NCI-H1048 (cell line): ENCODE results near the gene RFT1.

ENCODE experiments used
- DNase-seq: peaks from one replicate; lab custom pipeline; 2025; lab: John Stamatoyannopoulos, UW

The RFT1 gene

DNA sequence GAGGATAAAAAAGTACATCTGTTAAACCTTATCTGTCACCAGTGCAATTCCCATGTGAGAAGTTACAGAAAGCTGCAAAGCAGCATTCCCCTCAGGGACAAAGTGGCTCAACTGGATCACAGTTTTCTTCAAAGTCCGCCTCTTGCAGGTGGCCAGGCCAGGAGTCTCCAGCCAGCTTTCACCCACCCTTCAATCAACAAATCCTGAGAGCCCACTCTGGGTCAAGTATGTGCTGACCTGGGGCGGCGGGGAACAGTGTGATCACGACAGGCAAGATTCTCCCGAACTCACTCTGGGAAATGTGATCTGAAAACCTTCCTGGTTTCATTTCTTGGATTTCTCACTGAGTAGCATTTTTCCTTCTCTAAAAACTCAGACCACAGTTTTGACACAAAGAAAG, 39.2 kb downstream of the RFT1 start:
- no peak for DNase-seq

DNA sequence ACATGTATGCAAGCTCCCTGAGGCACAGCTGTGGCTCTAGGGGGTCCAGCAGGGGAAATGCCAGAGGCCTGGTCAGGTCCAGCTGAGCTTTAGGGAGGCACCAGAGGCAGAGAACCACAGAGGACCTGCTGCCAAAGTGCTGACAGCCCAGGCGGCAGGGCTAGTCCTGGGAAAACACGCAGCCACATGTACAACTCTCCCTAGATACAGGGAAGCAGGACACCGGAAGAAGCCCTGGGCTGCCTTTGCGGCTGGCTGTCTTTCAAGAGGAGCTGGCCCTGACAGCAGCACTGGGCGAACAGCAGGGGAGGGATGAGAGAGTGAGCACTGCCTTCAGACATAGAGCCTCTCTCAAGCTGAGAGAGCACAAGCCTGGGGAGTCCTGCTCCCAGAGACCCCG, 40.7 kb downstream of the RFT1 start:
- no peak for DNase-seq

DNA sequence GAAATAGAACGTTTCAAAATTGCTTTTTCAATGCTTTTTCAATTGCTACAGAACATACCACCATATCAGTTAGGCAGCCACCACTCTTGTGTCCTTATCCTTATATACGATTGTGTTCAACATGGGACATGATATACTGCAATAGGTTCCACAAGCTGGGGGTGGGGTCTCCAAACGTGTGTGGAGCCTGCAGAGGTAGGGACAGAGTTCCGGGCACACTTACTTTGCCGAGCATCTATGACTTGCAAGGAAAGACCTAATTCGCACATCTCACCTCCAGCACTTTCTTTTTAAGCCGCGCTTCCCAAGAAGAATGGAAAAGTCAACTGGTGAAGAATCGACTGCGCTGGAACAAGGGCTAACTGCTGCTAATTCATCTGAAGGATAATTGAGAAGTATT, 44.8 kb downstream of the RFT1 start:
- DNase-seq = no peak

DNA sequence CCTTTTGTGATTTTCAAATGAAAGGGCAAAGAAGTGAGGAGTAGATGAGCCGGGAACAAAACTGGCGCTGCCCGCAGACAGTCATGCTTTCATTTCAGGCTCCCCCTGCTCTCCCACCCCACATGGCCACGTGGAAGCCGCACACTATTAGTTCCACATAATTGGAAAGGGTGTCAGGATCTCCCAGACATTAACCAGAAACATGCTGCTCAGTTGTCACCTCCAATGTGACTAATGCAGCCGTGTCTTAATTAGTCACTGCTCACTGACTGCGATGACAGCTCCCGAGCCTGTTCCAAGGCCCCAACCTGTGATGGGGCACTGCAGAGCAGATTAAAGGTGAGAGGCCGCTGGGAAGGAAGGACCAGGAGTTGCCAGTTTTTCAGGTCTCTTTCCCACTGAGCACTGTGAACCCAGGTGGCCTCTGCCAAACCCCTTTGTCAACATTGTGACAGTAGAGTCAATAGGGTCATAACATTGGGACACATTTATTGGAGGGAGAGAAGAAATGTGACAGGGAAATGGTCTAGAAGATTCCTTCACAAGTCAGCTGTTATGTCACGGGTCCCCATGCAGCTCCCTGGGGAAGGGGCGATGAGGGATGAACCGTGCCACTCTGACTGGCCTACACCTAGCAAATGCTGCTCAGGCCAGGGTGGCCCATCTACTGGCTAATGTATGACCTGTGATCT, 45.8 kb downstream of the RFT1 start:
- no peak for DNase-seq

DNA sequence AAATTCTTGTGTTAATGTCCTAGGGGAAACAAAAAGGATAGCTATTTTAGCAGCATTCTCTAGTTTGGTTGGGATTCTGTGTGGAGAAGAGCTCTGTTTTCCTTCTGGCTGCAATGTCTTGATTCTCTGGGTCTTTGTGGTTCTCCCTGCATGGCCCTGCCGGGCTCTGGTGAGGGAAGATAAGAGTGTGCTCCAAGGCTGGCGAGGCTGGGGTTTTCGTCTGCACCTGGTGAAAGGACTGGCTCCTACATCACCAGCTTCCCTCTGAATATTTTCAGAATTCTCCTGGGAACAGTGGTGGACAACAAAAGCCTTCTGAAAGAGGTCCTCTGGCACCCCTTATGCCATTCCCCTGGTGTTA, 46.3 kb downstream of the RFT1 start:
- no peak for DNase-seq

DNA sequence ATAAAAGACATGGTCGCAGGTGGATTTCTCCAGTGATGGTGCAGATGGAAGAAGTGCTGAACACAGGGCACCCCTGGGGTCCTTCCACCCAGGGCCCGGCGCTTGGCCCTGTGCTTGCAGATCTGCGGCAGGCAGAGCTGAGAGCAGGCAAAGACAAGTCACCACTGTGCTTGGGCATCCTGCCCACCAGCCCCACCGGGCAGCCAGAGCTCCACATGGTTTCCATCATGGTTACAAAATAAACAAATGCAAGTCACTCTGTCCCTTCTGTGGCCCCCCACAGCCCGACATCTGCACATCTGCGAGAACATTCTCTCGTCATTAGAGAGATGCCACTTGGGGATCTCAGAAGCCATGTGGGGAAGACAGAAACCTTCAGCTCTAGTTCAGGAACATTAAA, 46.7 kb downstream of the RFT1 start:
- DNase-seq = no peak

DNA sequence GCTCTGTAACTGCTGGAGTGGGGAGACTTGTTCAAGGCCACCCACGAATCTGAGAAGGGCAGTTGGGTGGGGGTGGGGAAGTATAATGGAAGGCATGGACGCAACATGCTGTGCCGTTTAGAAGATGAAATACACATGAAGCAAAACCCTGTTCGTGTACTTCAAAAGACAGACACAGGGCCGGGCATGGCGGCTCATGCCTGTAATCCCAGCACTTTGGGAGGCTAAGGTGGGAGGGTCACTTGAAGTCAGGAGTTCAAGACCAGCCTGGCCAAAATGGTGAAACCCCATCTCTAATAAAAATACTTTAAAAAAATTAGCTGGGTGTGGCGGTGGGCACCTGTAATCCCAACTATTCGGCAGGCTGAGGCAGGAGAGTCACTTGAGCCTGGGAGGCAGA, 47.5 kb downstream of the RFT1 start:
- no peak for DNase-seq

DNA sequence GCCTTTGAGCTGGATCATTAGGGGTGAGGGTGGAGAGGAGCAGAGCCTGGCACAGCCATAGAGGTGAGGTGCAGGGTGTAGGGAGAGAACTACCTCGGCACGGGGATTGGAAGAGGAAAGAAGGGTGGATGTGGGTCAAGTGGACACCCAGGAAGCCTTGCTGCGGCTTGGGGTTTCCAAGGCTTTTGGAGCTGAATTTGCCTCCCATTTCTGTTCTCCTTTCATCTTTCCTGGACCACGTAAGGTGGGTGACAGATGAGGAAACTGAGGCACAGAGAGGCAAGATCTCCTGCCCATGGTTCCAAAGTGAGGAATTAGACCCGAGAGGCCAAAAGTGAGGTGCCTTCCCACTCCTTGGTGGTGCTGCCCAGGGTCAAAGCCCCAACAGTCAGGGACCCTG, 48.9 kb downstream of the RFT1 start:
- no peak for DNase-seq

DNA sequence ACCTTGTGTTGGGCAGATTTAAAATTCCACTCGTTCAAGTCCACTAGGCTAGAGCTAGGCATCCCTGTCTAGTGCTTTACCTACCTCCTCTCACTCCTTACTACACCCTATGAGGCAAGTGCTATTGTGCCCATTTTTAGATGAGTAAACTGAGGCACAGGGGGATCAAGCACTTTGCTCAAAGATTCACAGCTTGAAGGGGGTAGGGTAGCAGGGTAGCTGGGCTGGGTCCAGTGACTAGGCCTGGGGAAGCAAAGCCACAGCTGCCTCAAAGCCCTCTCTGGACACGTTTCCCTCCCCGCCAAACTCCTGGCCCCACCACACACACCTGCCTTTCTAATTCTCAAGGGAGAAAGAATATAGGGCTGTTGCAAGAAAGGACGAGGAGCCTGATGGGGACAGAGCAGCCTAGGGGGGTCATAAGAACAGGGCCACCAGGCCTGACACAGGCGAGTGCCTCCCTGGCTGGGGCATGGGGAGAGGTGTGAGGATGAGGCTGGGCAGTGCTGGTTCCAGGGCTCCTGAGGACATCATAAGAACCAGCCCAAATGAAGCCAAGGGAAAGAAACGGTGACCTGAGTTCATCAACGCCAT, 49.5 kb downstream of the RFT1 start:
- no peak for DNase-seq

DNA sequence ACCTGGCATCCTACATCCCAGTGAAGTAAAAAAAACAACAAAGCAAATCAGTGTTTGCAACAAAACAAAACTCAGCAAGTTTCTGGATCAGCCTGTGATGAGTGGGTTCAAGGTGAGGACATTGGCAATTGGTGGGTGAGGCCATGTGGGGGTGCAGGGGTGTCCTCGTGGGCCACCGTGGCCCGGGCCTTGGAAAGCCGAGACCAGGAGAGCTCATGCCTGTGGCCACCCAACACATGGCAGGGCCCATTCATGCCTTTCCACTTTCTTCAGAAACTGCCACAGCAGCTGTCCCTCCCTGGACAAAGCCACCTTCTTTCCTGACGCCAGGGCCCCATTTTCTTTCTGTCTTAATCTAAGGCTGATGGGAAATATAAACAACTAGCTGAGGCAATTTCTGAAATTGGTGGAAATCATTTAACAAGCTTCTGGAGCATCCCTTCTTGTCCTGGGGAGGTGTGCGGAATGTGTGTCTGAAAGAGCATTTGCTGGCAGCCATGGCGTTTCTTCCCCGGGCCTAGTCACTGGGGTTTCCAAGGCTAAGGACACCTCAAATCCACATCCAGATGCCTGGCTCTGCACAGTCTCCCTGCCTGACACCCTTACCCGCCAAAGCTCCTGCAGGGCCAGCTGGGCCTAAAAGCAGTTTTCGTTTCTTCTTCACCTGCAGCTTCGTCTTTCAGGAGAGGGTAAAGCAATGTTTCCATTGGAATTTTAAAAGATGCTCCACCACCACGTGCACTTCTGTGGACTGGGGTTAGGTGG, 50.3 kb downstream of the RFT1 start:
- DNase-seq = no peak

DNA sequence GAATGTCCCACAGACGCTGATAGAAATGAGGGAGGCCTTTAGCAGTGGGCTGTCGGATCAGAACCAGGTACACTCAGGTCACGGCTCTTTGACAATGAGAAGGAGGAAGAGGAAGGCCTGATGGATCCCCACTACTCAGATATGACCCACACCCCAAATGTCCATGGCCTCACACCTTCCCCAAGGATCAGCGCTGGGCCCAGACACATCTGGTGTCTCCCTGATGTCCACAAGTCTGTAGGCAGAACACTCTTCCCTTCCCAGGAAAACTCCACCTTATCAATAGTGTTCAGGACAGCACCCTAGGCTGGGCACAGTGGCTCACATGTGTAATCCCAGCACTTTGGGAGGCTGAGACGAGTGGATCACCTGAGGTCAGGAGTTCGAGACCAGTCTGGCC, 51.1 kb downstream of the RFT1 start:
- no peak for DNase-seq

DNA sequence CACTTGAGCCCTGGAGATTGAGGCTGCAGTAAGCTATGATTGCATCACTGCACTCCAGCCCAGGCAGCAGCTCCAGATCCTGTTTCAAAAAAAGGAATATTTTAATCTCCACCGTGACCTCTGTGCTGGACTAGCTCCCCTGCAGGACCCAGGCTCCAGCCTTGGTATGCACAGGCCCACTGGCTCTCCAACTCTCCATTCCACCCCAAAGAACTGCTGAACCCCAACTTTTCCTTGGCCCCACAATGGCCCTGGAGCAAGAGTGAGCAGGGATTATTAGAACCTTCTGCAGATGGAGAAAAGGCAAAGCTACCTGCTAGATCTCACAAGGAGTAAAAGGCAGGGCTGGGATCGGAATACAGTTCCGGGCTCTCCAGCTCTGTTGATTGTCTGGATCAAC, 51.6 kb downstream of the RFT1 start:
- DNase-seq = no peak

DNA sequence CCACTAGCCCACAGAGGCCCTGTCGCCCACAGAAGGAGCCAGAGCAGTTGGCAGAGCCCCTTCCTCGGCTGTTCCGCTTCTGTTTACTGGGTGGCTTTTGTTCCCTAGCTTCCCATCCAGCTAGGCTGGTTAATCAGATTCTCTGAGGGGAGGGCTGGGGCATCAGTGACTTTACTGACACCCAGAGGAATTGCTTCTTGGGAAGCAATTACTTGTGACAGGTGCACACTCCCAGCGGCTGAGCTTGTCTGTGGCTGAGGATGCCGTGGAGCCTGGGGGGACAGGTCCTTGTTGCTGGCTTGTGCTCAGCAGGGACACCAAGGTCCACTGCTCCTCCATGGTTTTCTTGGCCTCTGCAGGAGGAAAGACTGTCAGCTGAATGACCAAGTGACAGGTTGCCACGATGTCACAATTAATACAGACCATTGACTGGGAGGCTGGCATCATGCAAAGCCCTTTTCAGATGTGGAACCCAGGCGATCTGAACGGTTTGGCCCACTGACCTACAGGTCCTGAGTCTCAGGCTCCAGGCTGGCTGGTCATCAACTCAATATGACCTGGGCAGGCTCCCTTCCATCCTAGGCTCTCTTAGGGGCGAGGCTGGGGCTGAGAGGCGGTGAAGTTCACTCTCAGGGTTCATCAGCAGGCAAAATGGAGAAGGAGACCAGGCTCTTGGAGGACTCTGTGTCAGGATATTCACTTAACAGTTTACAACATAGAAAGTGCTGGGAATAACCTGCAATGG, 52.6 kb downstream of the RFT1 start:
- no peak for DNase-seq

DNA sequence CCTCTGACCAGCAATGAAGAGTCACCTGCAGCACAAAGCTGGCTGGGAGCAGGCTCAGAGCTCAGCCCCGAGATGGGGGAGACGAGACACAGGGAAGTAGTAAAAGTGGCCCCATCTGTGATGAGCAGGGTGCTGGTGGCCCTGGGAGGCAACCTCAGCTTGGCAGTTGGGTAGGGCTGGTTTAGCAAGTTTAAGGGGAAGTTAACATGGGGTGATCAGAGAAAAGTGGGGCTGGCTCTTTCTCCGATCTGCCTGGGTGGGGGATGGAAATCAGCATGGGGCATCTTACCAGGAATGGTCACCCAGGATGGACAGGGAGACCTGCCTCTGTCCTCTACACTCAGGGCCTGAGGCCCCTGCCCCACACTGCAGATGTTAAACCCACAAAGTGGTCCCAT, 54.5 kb downstream of the RFT1 start:
- DNase-seq = no peak

DNA sequence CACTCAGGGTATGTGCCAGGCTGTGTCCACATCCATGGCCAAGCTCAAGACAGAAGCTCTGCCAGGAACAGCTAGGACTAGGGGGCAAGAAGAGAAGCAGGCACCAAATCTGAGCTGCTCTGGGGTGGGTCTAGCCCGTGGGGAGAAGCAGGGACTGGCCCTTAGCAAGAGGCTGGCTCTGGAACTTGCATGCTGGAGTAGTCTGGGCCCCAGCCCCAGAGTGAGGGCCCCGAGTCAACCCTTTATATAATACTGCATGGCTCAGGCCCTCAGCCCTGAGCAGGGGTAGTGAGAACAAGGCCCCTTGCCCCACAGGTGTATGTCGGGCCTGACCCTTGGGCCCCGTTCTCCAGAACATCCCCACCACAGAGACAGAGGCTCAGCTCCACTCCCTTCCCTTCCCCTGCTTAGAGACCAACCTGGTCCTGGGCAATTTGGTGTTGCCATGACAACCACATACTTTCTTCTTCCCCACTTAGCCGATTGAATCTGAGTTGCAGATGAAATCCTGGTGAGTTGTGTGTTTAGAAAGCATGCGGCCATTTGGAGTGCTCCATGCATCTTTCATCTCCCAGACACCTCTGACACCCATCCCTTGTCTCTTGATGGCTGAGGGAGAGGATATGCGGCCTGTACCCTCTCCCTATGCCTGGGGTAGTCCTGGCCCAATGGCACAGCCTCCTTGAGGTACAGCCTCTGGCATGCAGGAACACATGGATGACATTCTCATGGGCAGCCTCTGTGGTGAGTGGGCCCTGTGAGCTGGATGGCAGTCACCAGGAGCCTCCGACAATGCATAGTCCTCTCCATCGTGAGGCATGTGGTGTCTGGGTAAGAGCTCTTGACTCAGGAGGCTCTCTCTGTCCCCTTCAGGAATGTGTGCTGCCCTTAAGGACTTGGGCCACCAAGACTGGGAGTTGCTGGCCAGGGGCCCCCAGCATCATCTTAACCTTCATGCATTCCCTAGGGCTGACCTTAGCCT, 55.2 kb downstream of the RFT1 start:
- no peak for DNase-seq

DNA sequence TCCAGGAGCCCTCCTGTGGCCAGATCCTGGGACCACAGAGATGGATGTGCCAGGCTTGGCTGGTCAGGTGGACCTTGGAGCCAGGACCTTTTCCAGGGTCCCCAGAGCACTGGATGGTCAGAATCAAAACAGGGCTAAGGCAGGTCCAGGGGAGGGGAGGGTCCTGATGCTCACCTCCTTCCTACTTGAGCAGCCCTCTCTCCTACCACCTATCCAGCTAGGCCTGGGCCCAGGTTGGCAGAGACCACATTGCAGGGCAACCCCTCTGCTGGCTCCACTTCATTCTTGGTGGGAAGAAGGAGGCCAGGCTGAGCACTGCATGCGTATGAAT, 55.9 kb downstream of the RFT1 start:
- DNase-seq = no peak

DNA sequence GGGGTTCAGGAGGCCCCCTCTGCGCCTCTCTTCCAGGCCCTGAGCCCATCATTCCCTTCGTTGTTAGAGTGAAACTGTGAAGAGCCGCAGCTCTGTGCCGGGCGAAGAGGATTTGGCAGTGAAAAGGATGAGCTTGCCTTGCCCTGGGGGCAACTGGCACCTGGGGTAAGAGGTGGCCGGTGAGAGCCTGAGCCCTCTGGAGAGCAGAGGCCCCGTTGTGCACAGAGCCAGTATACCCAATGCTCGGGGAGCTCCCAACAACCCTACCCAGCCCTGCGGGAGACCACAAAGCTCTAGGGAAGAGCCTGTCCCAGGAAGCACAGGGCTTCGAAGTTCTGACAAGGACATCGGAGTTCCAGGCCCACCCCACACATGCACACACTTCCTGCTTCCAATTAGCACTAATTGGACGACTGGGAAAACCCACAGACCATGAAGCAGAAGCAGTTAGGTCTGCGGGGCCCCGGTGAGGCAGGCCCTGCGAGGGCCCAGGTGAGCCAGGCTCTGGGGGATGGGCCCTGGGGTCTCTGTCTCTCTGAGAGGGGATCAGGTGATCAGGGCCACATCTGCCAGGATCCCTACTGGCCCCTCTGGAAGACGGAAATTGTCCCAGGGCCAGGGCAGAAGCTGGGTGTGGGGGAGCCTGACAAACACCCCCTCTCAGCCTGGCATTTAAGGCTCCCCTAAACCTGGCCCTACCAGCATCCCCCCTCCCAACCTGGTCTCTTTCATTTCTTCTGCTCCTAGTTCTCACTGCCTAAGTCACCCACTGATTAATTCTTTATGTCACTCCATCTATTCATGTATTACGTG, 56.5 kb downstream of the RFT1 start:
- no peak for DNase-seq

DNA sequence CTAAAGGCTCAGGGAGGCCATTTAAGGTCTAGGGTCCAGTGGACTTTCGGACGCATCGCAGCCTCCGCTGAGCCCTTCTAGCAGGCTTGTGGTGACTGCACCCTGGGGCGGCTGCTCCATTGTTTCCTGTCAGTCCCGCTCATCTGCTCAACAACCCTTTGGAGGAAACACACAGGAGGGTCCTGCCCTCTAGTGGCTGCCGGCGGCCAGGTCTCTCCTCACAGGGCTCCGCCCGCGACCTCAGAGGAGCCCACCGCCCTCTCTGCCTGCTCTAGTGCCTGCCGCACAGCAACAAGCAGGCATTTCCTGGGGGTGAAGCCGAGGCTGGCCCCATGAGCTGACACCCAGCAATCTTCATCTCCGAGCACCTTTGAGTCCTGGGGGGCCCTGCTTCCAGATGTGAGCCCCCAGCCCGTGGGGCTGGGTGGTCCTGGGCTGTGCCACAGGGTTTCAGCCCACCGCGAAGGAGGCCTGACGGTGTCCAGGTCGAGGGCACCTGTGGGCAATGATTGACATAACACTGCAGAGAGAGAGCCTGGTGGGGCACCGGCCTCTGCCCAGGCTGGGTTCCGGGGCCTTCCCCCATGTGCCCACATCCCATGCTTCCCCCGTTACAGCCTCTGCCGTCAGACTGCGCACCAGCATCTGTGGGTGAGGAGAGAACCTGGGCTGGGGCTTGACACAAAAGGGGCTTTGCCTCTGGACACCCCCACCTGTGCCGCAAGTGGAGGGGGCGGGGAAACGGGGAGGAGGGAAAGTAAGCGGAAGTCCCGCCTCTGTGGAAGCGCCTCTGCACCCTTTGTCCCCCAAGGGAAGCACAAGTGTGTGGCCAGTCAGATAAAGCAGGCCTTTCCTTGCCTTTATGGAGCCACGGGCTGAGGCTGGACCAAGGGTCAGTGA, 57.3 kb downstream of the RFT1 start:
- DNase-seq = peak; percentile 20

DNA sequence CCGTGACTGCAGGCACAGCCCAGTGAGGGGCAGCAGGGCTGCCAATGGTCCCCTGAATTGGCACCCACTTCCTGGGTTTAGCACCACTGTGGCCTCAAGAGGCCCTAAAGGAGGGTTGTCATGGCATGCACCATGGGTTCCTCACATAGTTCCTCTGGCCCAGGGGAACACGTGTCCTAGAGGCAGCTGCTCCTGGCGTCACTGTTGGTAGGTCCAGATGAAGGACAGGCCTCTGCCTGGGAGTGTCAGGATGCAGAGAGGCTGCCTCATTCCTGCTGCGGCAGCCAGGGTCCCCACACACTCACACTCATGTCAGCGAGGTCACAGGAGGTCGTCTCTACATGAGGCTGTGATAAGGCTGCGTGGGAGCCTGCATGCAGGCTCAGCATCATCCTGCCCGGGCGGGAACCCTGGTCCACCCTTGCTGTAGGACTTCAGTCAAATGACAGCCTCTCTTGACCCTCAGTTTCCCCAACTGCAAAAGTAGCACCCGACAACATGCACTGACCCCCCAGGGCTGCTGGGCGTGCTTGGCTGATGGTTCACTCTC, 58.3 kb downstream of the RFT1 start:
- DNase-seq = no peak
